Measurements from ENCODE around the gene RNF115. TPM values are rescaled to one million over a fixed set of nuclear protein-coding genes. Genes with fewer than 3 reads are reported as not detected.
A peak's percentile ranks its signal among the peaks of the same experiment; 100 is the strongest.

Gene RNF115
- total RNA-seq, 2 donors from 2014 or later = 17.7 to 19.3 TPM

GRCh38 chr1:145855426-145855948, 31.6 kb upstream of the RNF115 start:
- Mint-ChIP-seq H3K4me1 (peaks cover 6% of the 10 kb centered on the region), H3K9me3 (no peaks in the 10 kb centered on the region), H3K36me3 (ENCODE audit: low read depth) (peaks cover 52% of the 10 kb centered on the region), H3K27ac (no peak overlapping the region), H3K27me3 (ENCODE audit: insufficient read depth) (no peaks in the 10 kb centered on the region), H3K4me3 (no peak overlapping the region)
- H3K9ac ChIP-seq (ENCODE audit: extremely low read depth, low read length, poor library complexity, severe bottlenecking) = no peak overlapping the region
- H3K27ac ChIP-seq (ENCODE audit: low read depth, low read length) = no peak overlapping the region
- H3K4me1 ChIP-seq (ENCODE audit: control insufficient read depth, insufficient read depth, low read length) = peaks cover 5% of the 10 kb centered on the region
- peaks cover 60% of the 10 kb centered on the region for H3K36me3 ChIP-seq (ENCODE audit: control insufficient read depth, insufficient read depth, low read length)
- TF ChIP-seq CTCF (conservative IDR thresholded peaks at IDR 0.05) = peak; percentile 28
- no peaks in the 10 kb centered on the region for H3K9me3 ChIP-seq (ENCODE audit: control insufficient read depth, low read length)
- H3K4me3 ChIP-seq (ENCODE audit: low read length) = no peak overlapping the region
- WGBS, 2 experiments (ENCODE audit: insufficient coverage in 1 of 2, insufficient read length in 1 of 2) = 93 to 95% methylated on average over 7 of the region's 7 CpGs
- no peaks in the 10 kb centered on the region for H3K27me3 ChIP-seq (ENCODE audit: control insufficient read depth, insufficient read depth, low read length, poor library complexity, severe bottlenecking)
- no peak for DNase-seq

DNA sequence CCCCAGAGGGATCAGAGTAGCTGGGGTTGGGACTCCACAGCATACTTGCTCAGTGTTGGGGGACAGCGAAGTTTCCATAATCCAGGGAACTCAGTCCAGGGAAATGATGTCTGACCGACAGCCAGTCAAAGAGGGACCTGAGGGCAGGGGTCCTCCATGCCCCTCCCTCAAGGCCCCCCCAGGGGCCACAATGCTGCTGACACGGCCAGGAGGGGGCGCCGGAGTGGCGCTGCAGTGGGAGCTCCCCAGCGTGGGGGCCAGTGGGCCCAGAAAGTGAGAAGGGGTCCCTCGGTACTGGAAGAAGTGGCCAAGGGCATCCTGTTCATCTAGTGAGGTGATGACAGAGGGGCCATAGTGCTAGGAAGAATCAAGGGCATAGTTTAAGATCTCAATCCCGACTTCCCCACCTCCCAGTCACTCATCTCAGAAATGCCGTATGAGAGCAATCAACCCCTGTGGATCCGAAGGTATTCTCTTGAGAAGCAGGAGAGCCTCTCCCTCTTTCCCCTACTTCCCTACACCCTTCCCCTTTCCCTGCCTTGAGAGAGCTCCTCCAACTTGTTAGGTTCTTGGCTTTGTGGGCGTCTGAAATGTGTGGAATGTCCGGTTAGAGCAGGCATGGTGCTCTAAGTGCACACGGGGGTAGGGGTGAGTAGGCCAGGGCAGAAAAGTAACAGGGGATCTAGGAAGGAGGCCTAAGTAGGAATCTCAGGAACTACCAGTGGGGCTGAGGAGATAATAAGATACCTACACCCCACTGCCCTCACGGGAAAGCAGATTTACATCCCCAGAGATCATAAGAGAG, 25.7 kb upstream of the RNF115 start:
- no peaks in the 10 kb centered on the region for H3K9me3 ChIP-seq (ENCODE audit: control insufficient read depth, low read length)
- H3K4me1 ChIP-seq (ENCODE audit: control insufficient read depth, insufficient read depth, low read length) = peaks cover 4% of the 10 kb centered on the region
- no peak overlapping the region for H3K9ac ChIP-seq (ENCODE audit: extremely low read depth, low read length, poor library complexity, severe bottlenecking)
- peak; percentile 74 for TF ChIP-seq CTCF (conservative IDR thresholded peaks at IDR 0.05)
- no peaks in the 10 kb centered on the region for H3K9me3 Mint-ChIP-seq
- peak; percentile 55 for DNase-seq
- no peaks in the 10 kb centered on the region for H3K4me1 Mint-ChIP-seq
- no peaks in the 10 kb centered on the region for H3K27me3 Mint-ChIP-seq (ENCODE audit: insufficient read depth)
- H3K27ac Mint-ChIP-seq = peak overlapping the region; percentile 20
- 80 to 92% methylated on average over 3 to 15 of the region's 15 CpGs for WGBS, 2 experiments (ENCODE audit: insufficient coverage in 1 of 2, insufficient read length in 1 of 2)
- no peaks in the 10 kb centered on the region for H3K27me3 ChIP-seq (ENCODE audit: control insufficient read depth, insufficient read depth, low read length, poor library complexity, severe bottlenecking)
- H3K4me3 Mint-ChIP-seq = no peak overlapping the region
- H3K4me3 ChIP-seq (ENCODE audit: low read length) = no peak overlapping the region
- H3K27ac ChIP-seq (ENCODE audit: low read depth, low read length) = no peak overlapping the region
- H3K36me3 Mint-ChIP-seq (ENCODE audit: low read depth) = peaks cover 52% of the 10 kb centered on the region
- H3K36me3 ChIP-seq (ENCODE audit: control insufficient read depth, insufficient read depth, low read length) = peaks cover 61% of the 10 kb centered on the region

DNA sequence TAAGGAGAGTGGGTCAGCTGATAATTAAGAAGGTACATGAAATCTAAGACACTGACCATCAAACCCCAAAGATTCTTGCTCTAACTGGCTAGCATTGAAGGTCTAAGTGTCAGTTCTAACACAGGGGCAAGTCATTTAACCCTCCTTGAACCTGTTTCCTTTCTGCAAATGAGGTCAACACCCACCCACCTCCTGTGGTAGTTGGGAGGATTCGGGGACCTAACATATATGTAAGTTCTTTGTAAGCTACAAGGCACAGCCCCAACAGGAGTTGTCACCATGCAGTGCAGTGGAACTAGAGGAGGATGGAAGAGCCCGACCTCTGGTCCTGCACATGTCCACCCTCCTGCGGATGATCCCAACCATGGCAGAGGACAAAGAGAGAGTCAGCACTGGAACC, 23.9 kb upstream of the RNF115 start:
- no peak for DNase-seq
- Mint-ChIP-seq H3K27ac (no peak overlapping the region), H3K4me3 (no peak overlapping the region), H3K9me3 (no peaks in the 10 kb centered on the region), H3K27me3 (ENCODE audit: insufficient read depth) (no peaks in the 10 kb centered on the region), H3K36me3 (ENCODE audit: low read depth) (peaks cover 38% of the 10 kb centered on the region), H3K4me1 (no peaks in the 10 kb centered on the region)
- no peak for TF ChIP-seq CTCF (conservative IDR thresholded peaks at IDR 0.05)
- Histone ChIP-seq H3K9me3 (ENCODE audit: control insufficient read depth, low read length) (no peaks in the 10 kb centered on the region), H3K9ac (ENCODE audit: extremely low read depth, low read length, poor library complexity, severe bottlenecking) (no peak overlapping the region), H3K4me3 (ENCODE audit: low read length) (no peak overlapping the region), H3K4me1 (ENCODE audit: control insufficient read depth, insufficient read depth, low read length) (peaks cover 4% of the 10 kb centered on the region), H3K36me3 (ENCODE audit: control insufficient read depth, insufficient read depth, low read length) (peaks cover 54% of the 10 kb centered on the region), H3K27me3 (ENCODE audit: control insufficient read depth, insufficient read depth, low read length, poor library complexity, severe bottlenecking) (no peaks in the 10 kb centered on the region), H3K27ac (ENCODE audit: low read depth, low read length) (no peak overlapping the region)
- 92 to 93% methylated on average over 2 to 3 of the region's 3 CpGs for WGBS, 2 experiments (ENCODE audit: insufficient coverage in 1 of 2, insufficient read length in 1 of 2)
